H9 (cell line): ENCODE data around the gene GHR. TPM values are rescaled to one million over a fixed set of nuclear protein-coding genes. Genes with fewer than 3 reads are reported as not detected.

ENCODE experiments used
- DNase-seq: peaks from one replicate; pipeline ENCODE4 v3.0.0-alpha.2; 2017
- H2AFZ ChIP-seq: one replicate; pipeline ENCODE4 v1.6.1; 2013; ENCODE audit warnings: mild to moderate bottlenecking, low read length, control low read depth, moderate library complexity
- H2AK5ac ChIP-seq: 2 replicates; pipeline ENCODE4 v1.6.1; 2013; ENCODE audit warnings: low read length, control low read depth, mixed read lengths; ENCODE audit not compliant: insufficient read length
- H2BK120ac ChIP-seq: one replicate; pipeline ENCODE4 v1.6.1; 2013; ENCODE audit warnings: low read depth, mild to moderate bottlenecking, low read length, control low read depth, inconsistent platforms; ENCODE audit not compliant: poor library complexity, severe bottlenecking
- H2BK12ac ChIP-seq: 2 replicates; pipeline ENCODE4 v1.6.1; 2013; ENCODE audit warnings: low read length, control low read depth, mixed read lengths, low read depth; ENCODE audit not compliant: insufficient read length
- H2BK15ac ChIP-seq: 2 replicates; pipeline ENCODE4 v1.6.1; 2013; ENCODE audit warnings: low read depth, low read length, control low read depth
- H2BK20ac ChIP-seq: one replicate; pipeline ENCODE4 v1.6.1; 2013; ENCODE audit warnings: low read depth, mild to moderate bottlenecking, low read length, control low read depth, inconsistent platforms; ENCODE audit not compliant: poor library complexity, severe bottlenecking
- H2BK5ac ChIP-seq: 2 replicates; pipeline ENCODE4 v1.6.1; 2013; ENCODE audit warnings: low read length, control low read depth, mixed read lengths; ENCODE audit not compliant: insufficient read length
- H3K14ac ChIP-seq: 2 replicates; pipeline ENCODE4 v1.6.1; 2013; ENCODE audit warnings: low read length, control low read depth; ENCODE audit not compliant: insufficient read depth
- H3K18ac ChIP-seq: 2 replicates; pipeline ENCODE4 v1.6.1; 2013; ENCODE audit warnings: low read depth, mild to moderate bottlenecking, mixed read lengths, low read length, control low read depth; ENCODE audit not compliant: insufficient read length
- H3K23ac ChIP-seq: 2 replicates; pipeline ENCODE4 v1.6.1; 2013; ENCODE audit warnings: low read length, control low read depth, mixed read lengths, low read depth; ENCODE audit not compliant: insufficient read length
- H3K23me2 ChIP-seq: 2 replicates; pipeline ENCODE4 v1.6.1; 2013; ENCODE audit warnings: low read depth, mild to moderate bottlenecking, mixed read lengths, low read length, control low read depth; ENCODE audit not compliant: insufficient read length, poor library complexity, severe bottlenecking
- H3K27ac ChIP-seq: 2 replicates; pipeline ENCODE4 v1.5.1; 2013; ENCODE audit warnings: low read length, control low read depth, mixed read lengths, low read depth; ENCODE audit not compliant: insufficient read length
- H3K27me3 ChIP-seq: 2 replicates; pipeline ENCODE4 v1.6.1; 2013; ENCODE audit warnings: low read length, control low read depth, inconsistent platforms; ENCODE audit not compliant: insufficient read depth
- H3K4ac ChIP-seq: 2 replicates; pipeline ENCODE4 v1.6.1; 2013; ENCODE audit warnings: low read depth, mild to moderate bottlenecking, control low read depth, inconsistent platforms, low read length, moderate library complexity
- H3K4me1 ChIP-seq: 2 replicates; pipeline ENCODE4 v1.6.1; 2013; ENCODE audit warnings: low read length, control low read depth, inconsistent platforms; ENCODE audit not compliant: insufficient read depth
- H3K4me2 ChIP-seq: 2 replicates; pipeline ENCODE4 v1.6.1; 2013; ENCODE audit warnings: low read length, control low read depth, mixed read lengths; ENCODE audit not compliant: insufficient read length, insufficient read depth
- H3K56ac ChIP-seq: 2 replicates; pipeline ENCODE4 v1.6.1; 2013; ENCODE audit warnings: low read depth, mild to moderate bottlenecking, mixed read lengths, low read length, control low read depth; ENCODE audit not compliant: insufficient read length
- H3K79me1 ChIP-seq: 2 replicates; pipeline ENCODE4 v1.6.1; 2013; ENCODE audit warnings: low read depth, mild to moderate bottlenecking, moderate library complexity, low read length, control low read depth, inconsistent platforms; ENCODE audit not compliant: insufficient read depth, poor library complexity, severe bottlenecking
- H3K79me2 ChIP-seq: 2 replicates; pipeline ENCODE4 v1.6.1; 2013; ENCODE audit warnings: low read length, control low read depth, inconsistent platforms; ENCODE audit not compliant: insufficient read depth
- H3K9ac ChIP-seq: 2 replicates; pipeline ENCODE4 v1.6.1; 2013; ENCODE audit warnings: low read length, control low read depth, mixed read lengths; ENCODE audit not compliant: insufficient read length; ENCODE audit errors: extremely low read depth
- H3K9me3 ChIP-seq: one replicate; pipeline ENCODE4 v1.6.1; 2013; ENCODE audit warnings: low read depth, low read length, inconsistent platforms; ENCODE audit not compliant: control insufficient read depth
- H3T11ph ChIP-seq: one replicate; pipeline ENCODE4 v1.6.1; 2013; ENCODE audit warnings: mild to moderate bottlenecking, low read length, control low read depth, inconsistent platforms
- H4K20me1 ChIP-seq: one replicate; pipeline ENCODE4 v1.6.1; 2013; ENCODE audit not compliant: control insufficient read depth, insufficient read length, insufficient read depth
- H4K5ac ChIP-seq: 2 replicates; pipeline ENCODE4 v1.6.1; 2013; ENCODE audit warnings: low read depth, mild to moderate bottlenecking, mixed read lengths, low read length, control low read depth; ENCODE audit not compliant: insufficient read length
- H4K8ac ChIP-seq: replicated peaks from 2 replicates; pipeline ENCODE4 v1.6.1; 2013; ENCODE audit warnings: low read length, control low read depth, mixed read lengths, low read depth; ENCODE audit not compliant: insufficient read length
- H4K91ac ChIP-seq: 2 replicates; pipeline ENCODE4 v1.6.1; 2013; ENCODE audit warnings: low read depth, mild to moderate bottlenecking, moderate library complexity, mixed read lengths, low read length, control low read depth; ENCODE audit not compliant: insufficient read length
- H3K27ac Mint-ChIP-seq, 3 experiments: 2 replicates in 2 of 3; 3 replicates in 1 of 3; pipeline ENCODE4 v1.8.0; 2020 to 2021; ENCODE audit warnings: mixed read lengths in 3 of 3, mild to moderate bottlenecking in 1 of 3, moderate library complexity in 1 of 3
- H3K27me3 Mint-ChIP-seq: 2 replicates; pipeline ENCODE4 v1.8.0; 2021; ENCODE audit warnings: low read depth, mild to moderate bottlenecking, moderate library complexity, mixed read lengths
- H3K36me3 Mint-ChIP-seq, 3 experiments: 2 replicates in 2 of 3; 3 replicates in 1 of 3; pipeline ENCODE4 v1.8.0; 2020 to 2021; ENCODE audit warnings: low read depth in 3 of 3, mixed read lengths in 3 of 3; ENCODE audit not compliant: insufficient read depth in 1 of 3
- H3K4me1 Mint-ChIP-seq, 2 experiments: 2 replicates each; pipeline ENCODE4 v1.8.0; 2020; ENCODE audit warnings: mixed read lengths in 2 of 2
- H3K4me3 Mint-ChIP-seq, 2 experiments: 2 replicates in 1 of 2; 3 replicates in 1 of 2; pipeline ENCODE4 v1.8.0; 2020 to 2021; ENCODE audit warnings: mild to moderate bottlenecking in 2 of 2, mixed read lengths in 2 of 2, moderate library complexity in 1 of 2
- H3K9me3 Mint-ChIP-seq, 2 experiments: 2 replicates in 1 of 2; 3 replicates in 1 of 2; pipeline ENCODE4 v1.8.0; 2020; ENCODE audit warnings: mild to moderate bottlenecking in 2 of 2, mixed read lengths in 2 of 2, moderate library complexity in 1 of 2
- CTCF ChIP-seq: fragments of 200-600 bp; sonication (generic); conservative IDR thresholded peaks from 3 replicates; pipeline ENCODE4 v1.8.0; 2021; ENCODE audit warnings: antibody characterized with exemption, mild to moderate bottlenecking
- WGBS: extraction: QIAGEN DNeasy Blood & Tissue Kit; methylation state at CpG from one replicate; pipeline ENCODE4 v1.1.7; 2013; ENCODE audit warnings: missing lambda C conversion rate, low lambda C conversion rate, mixed read lengths; ENCODE audit not compliant: insufficient read length; ENCODE audit errors: extremely low coverage; 5-methylcytosine and 5-hydroxymethylcytosine counted together
- total RNA-seq: library from RNA; stranded (reverse); gene quantifications from 2 replicates; pipeline ENCODE4 v1.2.1, GENCODE V29; 2021

Gene GHR
- total RNA-seq, 1 experiment from 2014 or later, result 0.20 TPM

DNA sequence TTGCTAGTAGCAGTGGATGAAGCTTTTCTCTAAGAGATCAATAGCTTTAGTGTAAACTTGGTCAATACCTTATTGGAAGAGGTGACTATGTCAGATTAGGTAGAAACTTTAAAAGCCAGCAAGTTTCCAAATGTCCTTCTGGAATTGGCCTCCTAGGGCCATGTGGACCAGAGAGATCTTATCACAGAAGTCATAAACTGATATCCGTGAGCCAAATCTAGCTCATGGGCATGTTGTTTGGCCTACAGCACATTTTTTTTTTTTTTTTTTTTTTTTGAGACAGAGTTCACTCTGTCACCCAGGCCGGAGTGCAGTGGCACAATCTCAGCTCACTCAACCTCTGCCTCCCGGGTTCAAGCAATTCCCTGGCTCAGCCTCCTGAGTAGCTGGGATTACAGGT lies 175.9 kb downstream of the GHR start:
- no peaks in the 10 kb centered on the region for H3K36me3 Mint-ChIP-seq
- Histone ChIP-seq H3K27ac (no peak overlapping the region), H3K14ac (no peak overlapping the region), H2BK12ac (no peak overlapping the region), H2BK120ac (no peak overlapping the region), H3K79me2 (no peaks in the 10 kb centered on the region), H3K9me3 (no peaks in the 10 kb centered on the region), H3K4ac (no peak overlapping the region), H4K91ac (no peak overlapping the region), H2BK20ac (no peak overlapping the region), H3K4me2 (no peak overlapping the region), H3K9ac (no peak overlapping the region), H2AFZ (no peak overlapping the region), H3K27me3 (no peaks in the 10 kb centered on the region), H4K8ac (no peak overlapping the region), H3K4me1 (no peaks in the 10 kb centered on the region; the same call in 1 of the 2 replicates), H2BK5ac (no peak overlapping the region), H3K23ac (no peak overlapping the region), H4K20me1 (no peaks in the 10 kb centered on the region), H3T11ph (no peak overlapping the region), H2AK5ac (no peak overlapping the region), H3K18ac (no peak overlapping the region), H3K56ac (no peak overlapping the region), H4K5ac (no peak overlapping the region), H3K79me1 (no peaks in the 10 kb centered on the region), H3K23me2 (no peaks in the 10 kb centered on the region), H2BK15ac (no peak overlapping the region)
- H3K27me3 Mint-ChIP-seq, result no peaks in the 10 kb centered on the region
- no peak for DNase-seq
- no peaks in the 10 kb centered on the region for H3K9me3 Mint-ChIP-seq
- peaks cover 0 to 3% of the 10 kb centered on the region in 2 experiments; a peak in 1 of 4 replicates for H3K4me1 Mint-ChIP-seq
- no peak overlapping the region for H3K27ac Mint-ChIP-seq
- no CpG with 5 or more reads among the region's 3 CpGs for WGBS
- no peak overlapping the region for H3K4me3 Mint-ChIP-seq
- TF ChIP-seq CTCF, result no peak
